HG02642 (cell line): Measurements from ENCODE around the gene ZBTB1.
"Not testable (repeated sequence)": the region's sequence is repeated elsewhere in the genome, so short reads cannot be mapped to it uniquely, and the experiment has no call there.

Experiments
- ATAC-seq: cut with Tn5 transposase; IDR thresholded peaks from one replicate; pipeline ENCODE4 v1.9.1; 2021; ENCODE audit warnings: mild to moderate bottlenecking; ENCODE audit not compliant: unreplicated experiment, poor library complexity

ZBTB1 gene

GRCh38 chr14:64563696-64564095, 59.1 kb downstream of the ZBTB1 start:
- ATAC-seq = no peak

DNA sequence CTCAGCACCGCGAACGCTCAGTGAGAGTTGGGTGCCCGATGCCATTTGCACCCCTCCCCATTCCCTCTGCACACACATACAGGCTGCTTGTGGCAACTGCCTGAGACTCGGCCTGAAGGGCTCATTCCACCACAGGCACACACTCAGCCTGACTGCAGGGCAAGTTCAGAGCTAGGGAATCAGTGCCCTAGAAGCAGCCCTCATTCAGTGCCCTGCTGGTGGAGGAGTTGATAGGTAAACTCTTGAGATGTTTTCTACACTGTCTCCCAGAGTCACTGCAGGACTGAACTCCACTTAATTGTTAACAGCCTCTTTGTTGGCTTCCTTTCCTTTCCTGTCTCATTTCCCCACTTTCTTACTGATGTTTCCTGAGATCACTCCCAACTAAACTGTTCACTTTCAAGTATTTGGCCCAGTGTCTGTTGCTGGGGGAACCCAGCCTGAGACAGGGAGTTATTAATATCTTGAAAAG, 62.1 kb downstream of the ZBTB1 start:
- no peak for ATAC-seq

GRCh38 chr14:64569138-64569631, 64.6 kb downstream of the ZBTB1 start:
- no peak for ATAC-seq

GRCh38 chr14:64569646-64570045, 65.1 kb downstream of the ZBTB1 start:
- not testable (repeated sequence) for ATAC-seq

DNA sequence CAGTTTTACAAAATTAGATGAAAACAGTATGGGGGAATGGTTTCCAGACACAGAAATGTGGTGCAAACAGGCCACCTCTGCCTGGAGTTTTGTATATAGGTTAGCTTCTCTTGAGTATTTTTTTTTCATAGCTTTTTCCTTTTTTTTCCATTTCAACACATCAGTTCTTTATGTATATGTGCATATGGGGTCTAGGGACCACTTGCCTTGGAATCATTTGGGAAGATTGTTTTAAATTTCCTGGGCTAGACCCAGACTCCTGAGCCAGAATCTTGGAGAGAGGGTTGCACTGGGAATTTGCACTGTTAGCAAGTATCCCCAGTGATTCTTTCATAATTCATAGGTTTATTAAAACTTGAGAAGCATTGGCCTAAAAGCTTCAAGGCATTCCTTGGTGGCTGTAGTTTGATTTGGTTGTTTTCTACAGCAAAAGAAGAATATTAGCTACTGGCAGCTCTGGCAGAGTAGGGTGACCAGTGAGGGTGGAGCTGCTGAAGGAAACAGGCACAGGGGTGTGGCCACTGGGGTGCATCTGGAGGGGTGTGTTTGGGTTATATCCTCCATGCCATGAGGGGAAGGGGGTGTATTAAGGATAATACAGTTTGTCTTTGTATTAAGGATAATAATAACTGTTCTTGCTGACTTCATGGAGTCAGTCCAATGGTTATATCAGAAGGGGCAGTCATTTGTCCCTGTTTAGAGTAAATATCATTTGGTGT, 68.0 kb downstream of the ZBTB1 start:
- no peak for ATAC-seq

GRCh38 chr14:64573109-64573508, 68.5 kb downstream of the ZBTB1 start:
- no peak for ATAC-seq
